Sigmoid colon (tissue), 7 donors: Measurements from ENCODE around the gene AKR1B1. TPM values are rescaled to one million over a fixed set of nuclear protein-coding genes. Genes with fewer than 3 reads are reported as not detected.

Source experiments
- DNase-seq: peaks from one replicate; pipeline ENCODE4 v3.0.0-alpha.2; 2019
- H3K27ac ChIP-seq, 4 donors: fragments of 200-600 bp; sonication (generic); one replicate each; pipeline ENCODE4 v1.5.1; 2016 to 2019; ENCODE audit warnings: mild to moderate bottlenecking in 1 of 4
- H3K27me3 ChIP-seq, 3 donors: fragments of 200-600 bp; sonication (generic); one replicate each; pipeline ENCODE4 v1.5.1; 2019; ENCODE audit warnings: mild to moderate bottlenecking in 1 of 3
- H3K36me3 ChIP-seq, 4 donors: fragments of 200-600 bp; sonication (generic); one replicate each; pipeline ENCODE4 v1.5.1; 2016 to 2019
- H3K4me1 ChIP-seq, 4 donors: fragments of 200-600 bp; sonication (generic); one replicate each; pipeline ENCODE4 v1.5.1; 2017 to 2019
- H3K4me3 ChIP-seq, 4 donors: fragments of 200-600 bp; sonication (generic); one replicate each; pipeline ENCODE4 v1.5.1; 2017 to 2019; ENCODE audit warnings: mild to moderate bottlenecking in 2 of 4, moderate library complexity in 1 of 4
- H3K9me3 ChIP-seq, 4 donors: fragments of 200-600 bp in 3 of 4; sonication (generic) in 3 of 4; one replicate each; pipeline versions ENCODE4 v1.5.1 to v1.6.1; 2013 to 2019
- CTCF ChIP-seq, 4 experiments: fragments of 450-650 bp in 3 of 4; fragments of 200-600 bp in 1 of 4; IDR thresholded peaks; one replicate each; pipeline ENCODE4 v1.5.1; 2016 to 2019; ENCODE audit warnings: antibody characterized with exemption in 4 of 4, mild to moderate bottlenecking in 3 of 4, moderate library complexity in 2 of 4
- EP300 ChIP-seq, 4 donors: sonication (generic); formaldehyde crosslinking; IDR thresholded peaks; one replicate each; pipeline ENCODE4 v1.6.1; 2017; ENCODE audit warnings: antibody characterized with exemption in 4 of 4
- POLR2A ChIP-seq, 2 donors: fragments of 450-650 bp; IDR thresholded peaks; one replicate each; pipeline ENCODE4 v1.6.1; 2016; ENCODE audit warnings: antibody characterized with exemption in 2 of 2, mild to moderate bottlenecking in 2 of 2, moderate library complexity in 2 of 2
- POLR2AphosphoS5 ChIP-seq, 4 donors: sonication (generic); formaldehyde crosslinking; IDR thresholded peaks; one replicate each; pipeline ENCODE4 v1.6.1; 2017; ENCODE audit warnings: antibody characterized with exemption in 4 of 4
- WGBS, 2 donors: extraction: QIAGEN DNeasy Blood & Tissue Kit; methylation state at CpG; one replicate each; pipeline ENCODE4 v1.1.7; 2013; 5-methylcytosine and 5-hydroxymethylcytosine counted together
- intact Hi-C: fragments of 100-400 bp; cut with DNase I; formaldehyde crosslinking; loops from one replicate; pipeline ENCODE4 v1.15.1; 2023
- polyA plus RNA-seq, 3 donors: library from polyadenylated mRNA; stranded (reverse); fragments of 200-250 nt; gene quantifications; one replicate each; pipeline ENCODE4 v1.2.3, GENCODE V29; 2013
- total RNA-seq, 4 donors: library from RNA; depleted of rRNA; stranded (reverse); fragments of >200 nt; gene quantifications; one replicate each; pipeline ENCODE4 v1.1.0, GENCODE V29; 2016
- donor health status: healthy with polysubstance abuse.
- donor health status: Bipolar disorder and iron deficiency.
- donor health status: healthy.

AKR1B1 gene
- total and polyA plus RNA-seq, 7 donors: 35.8 to 59.2 (median 46.7) TPM

GRCh38 chr7:134429481-134429880 is 29.4 kb downstream of the AKR1B1 start:
- no peaks in the 10 kb centered on the region for H3K36me3 ChIP-seq
- H3K27ac ChIP-seq: no peak overlapping the region
- WGBS, 2 donors: 80 to 84% methylated on average over 6 of the region's 6 CpGs
- DNase-seq: no peak
- H3K4me3 ChIP-seq: no peak overlapping the region
- peaks cover 0 to 10% (median 6%) of the 10 kb centered on the region in 4 donors for H3K4me1 ChIP-seq
- TF ChIP-seq CTCF (IDR thresholded peaks at IDR 0.05) (no peak), POLR2AphosphoS5 (IDR thresholded peaks at IDR 0.05) (no peak), EP300 (IDR thresholded peaks at IDR 0.05) (no peak), POLR2A (IDR thresholded peaks at IDR 0.05) (no peak)
- intact Hi-C loops: no loop called here
- H3K27me3 ChIP-seq: no peaks in the 10 kb centered on the region
- H3K9me3 ChIP-seq: no peaks in the 10 kb centered on the region

GRCh38 chr7:134428942-134429341 is 30.0 kb downstream of the AKR1B1 start:
- Histone ChIP-seq H3K27ac (no peak overlapping the region), H3K4me3 (no peak overlapping the region), H3K9me3 (no peaks in the 10 kb centered on the region), H3K27me3 (no peaks in the 10 kb centered on the region), H3K36me3 (no peaks in the 10 kb centered on the region), H3K4me1 (peaks cover 0 to 10% (median 6%) of the 10 kb centered on the region in 4 donors)
- TF ChIP-seq CTCF (IDR thresholded peaks at IDR 0.05) (no peak), POLR2AphosphoS5 (IDR thresholded peaks at IDR 0.05) (no peak), POLR2A (IDR thresholded peaks at IDR 0.05) (no peak), EP300 (IDR thresholded peaks at IDR 0.05) (no peak)
- intact Hi-C loops: no loop called here
- no peak for DNase-seq
- 90 to 92% methylated on average over 9 of the region's 9 CpGs for WGBS, 2 donors

GRCh38 chr7:134427896-134428295 is 31.0 kb downstream of the AKR1B1 start:
- no peak overlapping the region for H3K27ac ChIP-seq
- no peaks in the 10 kb centered on the region for H3K27me3 ChIP-seq
- no peaks in the 10 kb centered on the region for H3K36me3 ChIP-seq
- intact Hi-C loops: no loop called here
- no peak overlapping the region for H3K4me3 ChIP-seq
- no peak for DNase-seq
- 82% methylated on average over 2 of the region's 2 CpGs for WGBS, 2 donors
- H3K9me3 ChIP-seq: no peaks in the 10 kb centered on the region
- no peak for TF ChIP-seq POLR2A (IDR thresholded peaks at IDR 0.05)
- TF ChIP-seq EP300 (IDR thresholded peaks at IDR 0.05): no peak
- H3K4me1 ChIP-seq: peaks cover 0 to 7% (median 3%) of the 10 kb centered on the region in 4 donors

- H3K36me3 ChIP-seq: no peaks in the 10 kb centered on the region
- H3K27me3 ChIP-seq: no peaks in the 10 kb centered on the region
- H3K9me3 ChIP-seq: no peaks in the 10 kb centered on the region
- 90 to 97% methylated on average over 1 of the region's 1 CpG for WGBS, 2 donors
- H3K4me3 ChIP-seq: no peak overlapping the region
- no peak overlapping the region for H3K27ac ChIP-seq
- no peaks in the 10 kb centered on the region for H3K4me1 ChIP-seq
- TF ChIP-seq EP300 (IDR thresholded peaks at IDR 0.05): no peak
- no peak for TF ChIP-seq CTCF (IDR thresholded peaks at IDR 0.05)
- no peak for TF ChIP-seq POLR2A (IDR thresholded peaks at IDR 0.05)
- TF ChIP-seq POLR2AphosphoS5 (IDR thresholded peaks at IDR 0.05): no peak
- intact Hi-C loops: no loop called here
- DNase-seq: no peak
These were observed 33.1 kb downstream of the AKR1B1 start for GRCh38 chr7:134425777-134426176.

- H3K4me3 ChIP-seq: no peak overlapping the region
- no peaks in the 10 kb centered on the region for H3K27me3 ChIP-seq
- DNase-seq: no peak
- no peak for TF ChIP-seq POLR2A (IDR thresholded peaks at IDR 0.05)
- TF ChIP-seq CTCF (IDR thresholded peaks at IDR 0.05): no peak
- no peak for TF ChIP-seq POLR2AphosphoS5 (IDR thresholded peaks at IDR 0.05)
- H3K4me1 ChIP-seq: peaks cover 0 to 4% (median 2%) of the 10 kb centered on the region in 4 donors
- 56 to 71% methylated on average over 4 of the region's 4 CpGs for WGBS, 2 donors
- no peak overlapping the region for H3K27ac ChIP-seq
- intact Hi-C loops: no loop called here
- no peaks in the 10 kb centered on the region for H3K9me3 ChIP-seq
- no peaks in the 10 kb centered on the region for H3K36me3 ChIP-seq
These were observed 36.3 kb downstream of the AKR1B1 start for GRCh38 chr7:134422638-134423037.
